ENCODE measurements around the gene SLC35G3. TPM values are rescaled to one million over a fixed set of nuclear protein-coding genes. Genes with fewer than 3 reads are reported as not detected.
"Not testable (repeated sequence)": the region's sequence is repeated elsewhere in the genome, so short reads cannot be mapped to it uniquely, and the experiment has no call there.

SLC35G3 gene
- polyA plus RNA-seq, 3 donors = not detected

DNA sequence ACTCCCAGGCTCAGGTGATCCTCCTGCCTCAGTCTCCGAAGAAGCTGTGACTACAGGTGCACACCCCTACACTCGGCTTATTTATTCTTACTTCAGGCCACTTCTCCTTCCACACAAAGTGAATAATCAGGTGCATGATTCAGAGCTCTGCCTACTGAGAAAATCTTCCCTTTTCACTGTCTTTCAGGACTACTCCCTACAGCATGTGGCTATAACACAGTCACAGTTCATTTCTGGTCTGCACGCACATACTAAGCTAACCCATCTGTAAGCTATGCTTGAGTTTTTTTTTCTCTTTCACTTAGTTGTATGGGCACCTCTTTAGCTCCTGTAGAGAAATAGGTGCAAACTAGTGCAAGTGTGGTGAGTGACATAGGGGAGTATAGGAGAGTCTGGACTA lies 41.1 kb upstream of the SLC35G3 start:
- WGBS (ENCODE audit: insufficient coverage) = 100% methylated on average over 1 of the region's 3 CpGs
- Mint-ChIP-seq H3K9me3 (peaks cover 0 to 3% (median 0%) of the 10 kb centered on the region in 7 donors), H3K4me1 (peaks cover 14% of the 10 kb centered on the region), H3K27me3 (ENCODE audit: low read depth in 3 of 3) (peaks cover 12 to 14% (median 13%) of the 10 kb centered on the region in 3 donors), H3K36me3 (no peaks in the 10 kb centered on the region), H3K4me3 (no peak overlapping the region), H3K27ac (no peak overlapping the region)
- Histone ChIP-seq H3K4me1 (ENCODE audit: control insufficient read depth in 1 of 2, insufficient read depth in 2 of 2, low read length in 2 of 2) (peaks cover 7 to 11% of the 10 kb centered on the region in 2 donors), H2AFZ (ENCODE audit: insufficient read depth, low read depth, low read length, poor library complexity, severe bottlenecking) (no peak overlapping the region), H3K36me3 (replicated peaks in 1 of 2; ENCODE audit: control insufficient read depth in 1 of 2, insufficient read depth in 2 of 2, low read length in 2 of 2) (no peaks in the 10 kb centered on the region), H3K9me3 (replicated peaks in 1 of 2; ENCODE audit: control insufficient read depth in 1 of 2, insufficient read depth in 1 of 2, low read length in 2 of 2) (no peaks in the 10 kb centered on the region), H3K27me3 (ENCODE audit: control insufficient read depth in 2 of 2, insufficient read depth in 2 of 2, low read length in 2 of 2) (peaks cover 0 to 3% of the 10 kb centered on the region in 2 donors), H3K4me3 (replicated peaks in 1 of 3; ENCODE audit: low read depth in 2 of 3, low read length in 3 of 3) (no peak overlapping the region), H4K20me1 (ENCODE audit: insufficient read depth, low read length) (no peaks in the 10 kb centered on the region), H3K9ac (ENCODE audit: insufficient read depth, low read length, poor library complexity, severe bottlenecking) (no peak overlapping the region), H3K27ac (ENCODE audit: low read depth in 1 of 2, low read length in 2 of 2) (no peak overlapping the region), H3K79me2 (ENCODE audit: insufficient read depth, low read length) (no peaks in the 10 kb centered on the region), H3K4me2 (replicated peaks; ENCODE audit: extremely low read depth, low read length, poor library complexity, severe bottlenecking) (no peak overlapping the region)
- intact Hi-C loops (cut with micrococcal nuclease) = no loop called here
- DNase-seq = no peak
- TF ChIP-seq, protein P1, sequence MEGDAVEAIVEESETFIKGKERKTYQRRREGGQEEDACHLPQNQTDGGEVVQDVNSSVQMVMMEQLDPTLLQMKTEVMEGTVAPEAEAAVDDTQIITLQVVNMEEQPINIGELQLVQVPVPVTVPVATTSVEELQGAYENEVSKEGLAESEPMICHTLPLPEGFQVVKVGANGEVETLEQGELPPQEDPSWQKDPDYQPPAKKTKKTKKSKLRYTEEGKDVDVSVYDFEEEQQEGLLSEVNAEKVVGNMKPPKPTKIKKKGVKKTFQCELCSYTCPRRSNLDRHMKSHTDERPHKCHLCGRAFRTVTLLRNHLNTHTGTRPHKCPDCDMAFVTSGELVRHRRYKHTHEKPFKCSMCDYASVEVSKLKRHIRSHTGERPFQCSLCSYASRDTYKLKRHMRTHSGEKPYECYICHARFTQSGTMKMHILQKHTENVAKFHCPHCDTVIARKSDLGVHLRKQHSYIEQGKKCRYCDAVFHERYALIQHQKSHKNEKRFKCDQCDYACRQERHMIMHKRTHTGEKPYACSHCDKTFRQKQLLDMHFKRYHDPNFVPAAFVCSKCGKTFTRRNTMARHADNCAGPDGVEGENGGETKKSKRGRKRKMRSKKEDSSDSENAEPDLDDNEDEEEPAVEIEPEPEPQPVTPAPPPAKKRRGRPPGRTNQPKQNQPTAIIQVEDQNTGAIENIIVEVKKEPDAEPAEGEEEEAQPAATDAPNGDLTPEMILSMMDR (IDR thresholded peaks at IDR 0.05) = no peak

DNA sequence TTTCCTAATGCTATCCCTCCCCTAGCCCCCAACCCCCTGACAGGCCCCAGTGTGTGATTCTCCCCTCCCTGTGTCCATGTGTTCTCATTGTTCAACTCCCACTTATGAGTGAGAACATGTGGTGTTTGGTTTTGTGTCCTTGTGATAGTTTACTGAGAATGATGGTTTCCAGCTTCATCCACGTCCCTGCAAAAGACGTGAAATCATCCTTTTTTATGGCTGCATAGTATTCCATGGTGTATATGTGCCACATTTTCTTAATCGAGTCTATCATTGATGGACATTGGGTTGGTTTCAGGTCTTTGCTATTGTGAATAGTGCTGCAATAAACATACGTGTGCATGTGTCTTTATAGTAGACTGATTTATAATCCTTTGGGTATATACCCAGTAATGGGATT lies 40.1 kb upstream of the SLC35G3 start:
- H4K20me1 ChIP-seq (ENCODE audit: insufficient read depth, low read length); H3K4me1 ChIP-seq (ENCODE audit: control insufficient read depth in 1 of 2, insufficient read depth in 2 of 2, low read length in 2 of 2); H3K4me1 Mint-ChIP-seq; H3K4me3 ChIP-seq (replicated peaks in 1 of 3; ENCODE audit: low read depth in 2 of 3, low read length in 3 of 3); H3K27ac ChIP-seq (ENCODE audit: low read depth in 1 of 2, low read length in 2 of 2); H3K9me3 ChIP-seq (replicated peaks in 1 of 2; ENCODE audit: control insufficient read depth in 1 of 2, insufficient read depth in 1 of 2, low read length in 2 of 2); H3K36me3 Mint-ChIP-seq; H2AFZ ChIP-seq (ENCODE audit: insufficient read depth, low read depth, low read length, poor library complexity, severe bottlenecking); H3K36me3 ChIP-seq (replicated peaks in 1 of 2; ENCODE audit: control insufficient read depth in 1 of 2, insufficient read depth in 2 of 2, low read length in 2 of 2); H3K4me3 Mint-ChIP-seq; H3K27me3 ChIP-seq (ENCODE audit: control insufficient read depth in 2 of 2, insufficient read depth in 2 of 2, low read length in 2 of 2); DNase-seq; H3K79me2 ChIP-seq (ENCODE audit: insufficient read depth, low read length); H3K9ac ChIP-seq (ENCODE audit: insufficient read depth, low read length, poor library complexity, severe bottlenecking); H3K27ac Mint-ChIP-seq; H3K9me3 Mint-ChIP-seq; H3K4me2 ChIP-seq (replicated peaks; ENCODE audit: extremely low read depth, low read length, poor library complexity, severe bottlenecking); intact Hi-C loops (cut with micrococcal nuclease): not testable (repeated sequence)
- H3K27me3 Mint-ChIP-seq (ENCODE audit: low read depth in 3 of 3) = peaks cover 8 to 14% (median 11%) of the 10 kb centered on the region in 3 donors
- WGBS (ENCODE audit: insufficient coverage) = 89% methylated on average over 3 of the region's 4 CpGs
